Measurements from ENCODE around the gene OSBPL3.
"Not testable (repeated sequence)": the region's sequence is repeated elsewhere in the genome, so short reads cannot be mapped to it uniquely, and the experiment has no call there.

The OSBPL3 gene

GRCh38 chr7:24797270-24797669, 182.7 kb downstream of the OSBPL3 start:
- DNase-seq (ENCODE audit: low read depth, low spot score): no peak

- no peak for DNase-seq (ENCODE audit: low read depth, low spot score)
These were observed 184.6 kb downstream of the OSBPL3 start for GRCh38 chr7:24795407-24795767.

GRCh38 chr7:24794751-24795406, 185.1 kb downstream of the OSBPL3 start:
- not testable (repeated sequence) for DNase-seq (ENCODE audit: low read depth, low spot score)

GRCh38 chr7:24793982-24794648, 185.9 kb downstream of the OSBPL3 start:
- no peak for DNase-seq (ENCODE audit: low read depth, low spot score)

- no peak for DNase-seq (ENCODE audit: low read depth, low spot score)
These were observed 190.9 kb downstream of the OSBPL3 start for GRCh38 chr7:24788961-24789576.

- no peak for DNase-seq (ENCODE audit: low read depth, low spot score)
These were observed 191.9 kb downstream of the OSBPL3 start for GRCh38 chr7:24788075-24788474.

GRCh38 chr7:24786941-24787340, 193.0 kb downstream of the OSBPL3 start:
- DNase-seq (ENCODE audit: low read depth, low spot score): no peak

- DNase-seq (ENCODE audit: low read depth, low spot score): no peak
These were observed 193.7 kb downstream of the OSBPL3 start for GRCh38 chr7:24786306-24786705.

- DNase-seq (ENCODE audit: low read depth, low spot score): no peak
These were observed 195.7 kb downstream of the OSBPL3 start for GRCh38 chr7:24784277-24784676.

- no peak for DNase-seq (ENCODE audit: low read depth, low spot score)
These were observed 196.3 kb downstream of the OSBPL3 start for GRCh38 chr7:24783698-24784097.

GRCh38 chr7:24781106-24781505, 198.9 kb downstream of the OSBPL3 start:
- no peak for DNase-seq (ENCODE audit: low read depth, low spot score)

- no peak for DNase-seq (ENCODE audit: low read depth, low spot score)
These were observed 200.7 kb downstream of the OSBPL3 start for GRCh38 chr7:24779283-24779655.

GRCh38 chr7:24778543-24779282, 201.3 kb downstream of the OSBPL3 start:
- DNase-seq (ENCODE audit: low read depth, low spot score): no peak

- DNase-seq (ENCODE audit: low read depth, low spot score): no peak
These were observed 202.2 kb downstream of the OSBPL3 start for GRCh38 chr7:24777806-24778205.

GRCh38 chr7:24773646-24774045, 206.3 kb downstream of the OSBPL3 start:
- no peak for DNase-seq (ENCODE audit: low read depth, low spot score)

GRCh38 chr7:24769851-24770250, 210.1 kb downstream of the OSBPL3 start:
- DNase-seq (ENCODE audit: low read depth, low spot score): no peak

GRCh38 chr7:24769014-24769830, 210.8 kb downstream of the OSBPL3 start:
- no peak for DNase-seq (ENCODE audit: low read depth, low spot score)

GRCh38 chr7:24767878-24768569, 212.0 kb downstream of the OSBPL3 start:
- DNase-seq (ENCODE audit: low read depth, low spot score): no peak

- DNase-seq (ENCODE audit: low read depth, low spot score): no peak
These were observed 214.8 kb downstream of the OSBPL3 start for GRCh38 chr7:24764972-24765744.

- DNase-seq (ENCODE audit: low read depth, low spot score): no peak
These were observed 216.0 kb downstream of the OSBPL3 start for GRCh38 chr7:24764011-24764410.
